ENCODE results near the gene PDILT. TPM values are rescaled to one million over a fixed set of nuclear protein-coding genes. Genes with fewer than 3 reads are reported as not detected.

The PDILT gene
- total and polyA plus RNA-seq, 11 donors: not detected

- Histone ChIP-seq H3K9me3 (no peaks in the 10 kb centered on the region), H3K27ac (no peak overlapping the region), H3K36me3 (no peaks in the 10 kb centered on the region), H3K4me3 (no peak overlapping the region), H3K4me1 (no peaks in the 10 kb centered on the region), H3K27me3 (no peaks in the 10 kb centered on the region)
- TF ChIP-seq POLR2A (IDR thresholded peaks at IDR 0.05): no peak
- TF ChIP-seq CTCF (IDR thresholded peaks at IDR 0.05): no peak
- intact Hi-C loops (cut with DNase I): no loop called here
- DNase-seq (no peak), ATAC-seq (no peak)
- WGBS, 4 donors: 92 to 100% (median 93%) methylated on average over 2 of the region's 2 CpGs
Measured at GRCh38 chr16:20402651-20403050, 1.9 kb downstream of the PDILT start.

- 74 to 87% (median 82%) methylated on average over 8 of the region's 8 CpGs for WGBS, 4 donors
Measured at GRCh38 chr16:20401475-20402016, 3.0 kb downstream of the PDILT start.

GRCh38 chr16:20401066-20401465 lies 3.5 kb downstream of the PDILT start:
- no peak for ATAC-seq
- H3K36me3 ChIP-seq: no peaks in the 10 kb centered on the region
- 61 to 75% (median 65%) methylated on average over 2 of the region's 2 CpGs for WGBS, 4 donors
- no peaks in the 10 kb centered on the region for H3K27me3 ChIP-seq
- H3K4me1 ChIP-seq: no peaks in the 10 kb centered on the region
- H3K27ac ChIP-seq: no peak overlapping the region
- H3K4me3 ChIP-seq: no peak overlapping the region
- TF ChIP-seq POLR2A (IDR thresholded peaks at IDR 0.05) (no peak), CTCF (IDR thresholded peaks at IDR 0.05) (no peak)
- intact Hi-C loops (cut with DNase I): no loop called here
- H3K9me3 ChIP-seq: no peaks in the 10 kb centered on the region
- DNase-seq: no peak

More at GRCh38 chr16:20401475-20402016, 3.0 kb downstream of the PDILT start:
- Histone ChIP-seq H3K9me3 (no peaks in the 10 kb centered on the region), H3K4me1 (no peaks in the 10 kb centered on the region), H3K27me3 (no peaks in the 10 kb centered on the region), H3K4me3 (no peak overlapping the region), H3K36me3 (no peaks in the 10 kb centered on the region), H3K27ac (no peak overlapping the region)
- intact Hi-C loops (cut with DNase I): no loop called here
- ATAC-seq: no peak
- DNase-seq: no peak
- no peak for TF ChIP-seq CTCF (IDR thresholded peaks at IDR 0.05)
- TF ChIP-seq POLR2A (IDR thresholded peaks at IDR 0.05): no peak

GRCh38 chr16:20399185-20399584 lies 5.4 kb downstream of the PDILT start:
- Histone ChIP-seq H3K27me3 (no peaks in the 10 kb centered on the region), H3K4me1 (peaks cover 0 to 5% (median 2%) of the 10 kb centered on the region in 12 donors), H3K9me3 (no peaks in the 10 kb centered on the region), H3K36me3 (no peaks in the 10 kb centered on the region), H3K4me3 (no peak overlapping the region), H3K27ac (no peak overlapping the region)
- TF ChIP-seq POLR2A (IDR thresholded peaks at IDR 0.05): no peak
- no peak for TF ChIP-seq CTCF (IDR thresholded peaks at IDR 0.05)
- no peak for ATAC-seq
- no peak for DNase-seq
- intact Hi-C loops (cut with DNase I): no loop called here
- 54 to 71% (median 65%) methylated on average over 6 to 7 of the region's 7 CpGs for WGBS, 4 donors
